SK-N-SH treated with all-trans-retinoic acid at 6 μM for 48 hours (cell line): ENCODE results near the gene PSMB7.

ENCODE experiments used
- ARNTL ChIP-seq: fragments of 450-650 bp; formaldehyde crosslinking; IDR thresholded peaks from 2 replicates; pipeline ENCODE4 v1.5.0; 2020; ENCODE audit warnings: low read depth, mild to moderate bottlenecking, moderate library complexity, borderline replicate concordance
- OSR1 ChIP-seq: fragments of 250-450 bp; sonication (Bioruptor Pico); IDR thresholded peaks from 2 replicates; pipeline ENCODE4 v1.8.0; 2022; ENCODE audit warnings: moderate library complexity, mild to moderate bottlenecking, inconsistent platforms
- PPARA ChIP-seq: fragments of 250-450 bp; sonication (Bioruptor Pico); IDR thresholded peaks from 2 replicates; pipeline ENCODE4 v1.5.0; 2020; ENCODE audit warnings: mild to moderate bottlenecking, borderline replicate concordance
- ZFP3 ChIP-seq: fragments of 250-450 bp; sonication (Bioruptor Pico); IDR thresholded peaks from 2 replicates; pipeline ENCODE4 v1.5.0; 2020; ENCODE audit warnings: mild to moderate bottlenecking, moderate library complexity
- ZFP30 ChIP-seq: fragments of 450-650 bp; formaldehyde crosslinking; IDR thresholded peaks from 2 replicates; pipeline ENCODE4 v1.5.0; 2022; ENCODE audit warnings: mild to moderate bottlenecking, moderate library complexity
- TF ChIP-seq, protein P1 (sequence below): fragments of 250-450 bp; sonication (Bioruptor Pico); IDR thresholded peaks from 2 replicates; pipeline ENCODE4 v1.8.0; 2020; ENCODE audit warnings: mild to moderate bottlenecking, moderate library complexity, borderline replicate concordance

GRCh38 chr9:124392254-124392870 is 22.9 kb downstream of the PSMB7 start:
- TF ChIP-seq ARNTL (CRISPR knock-in tag) (no peak), ZFP3 (CRISPR knock-in tag) (no peak), PPARA (no peak), OSR1 (CRISPR knock-in tag) (no peak), ZFP30 (CRISPR knock-in tag) (no peak)
- TF ChIP-seq, protein P1, sequence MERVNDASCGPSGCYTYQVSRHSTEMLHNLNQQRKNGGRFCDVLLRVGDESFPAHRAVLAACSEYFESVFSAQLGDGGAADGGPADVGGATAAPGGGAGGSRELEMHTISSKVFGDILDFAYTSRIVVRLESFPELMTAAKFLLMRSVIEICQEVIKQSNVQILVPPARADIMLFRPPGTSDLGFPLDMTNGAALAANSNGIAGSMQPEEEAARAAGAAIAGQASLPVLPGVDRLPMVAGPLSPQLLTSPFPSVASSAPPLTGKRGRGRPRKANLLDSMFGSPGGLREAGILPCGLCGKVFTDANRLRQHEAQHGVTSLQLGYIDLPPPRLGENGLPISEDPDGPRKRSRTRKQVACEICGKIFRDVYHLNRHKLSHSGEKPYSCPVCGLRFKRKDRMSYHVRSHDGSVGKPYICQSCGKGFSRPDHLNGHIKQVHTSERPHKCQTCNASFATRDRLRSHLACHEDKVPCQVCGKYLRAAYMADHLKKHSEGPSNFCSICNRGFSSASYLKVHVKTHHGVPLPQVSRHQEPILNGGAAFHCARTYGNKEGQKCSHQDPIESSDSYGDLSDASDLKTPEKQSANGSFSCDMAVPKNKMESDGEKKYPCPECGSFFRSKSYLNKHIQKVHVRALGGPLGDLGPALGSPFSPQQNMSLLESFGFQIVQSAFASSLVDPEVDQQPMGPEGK (CRISPR knock-in tag), result no peak
